ENCODE results near the gene TOP3B. TPM values are rescaled to one million over a fixed set of nuclear protein-coding genes. Genes with fewer than 3 reads are reported as not detected.

Gene TOP3B
- total RNA-seq, 1 donor from 2014 or later: 29.2 TPM

- H3K27me3 ChIP-seq (ENCODE audit: control insufficient read depth, insufficient read depth, low read length): no peaks in the 10 kb centered on the region
- no peak for DNase-seq (ENCODE audit: low read depth)
- no peaks in the 10 kb centered on the region for H3K36me3 ChIP-seq (ENCODE audit: control insufficient read depth, insufficient read depth, low read length)
- TF ChIP-seq CTCF (IDR thresholded peaks at IDR 0.05; ENCODE audit: insufficient read depth, low read length, poor library complexity, severe bottlenecking): no peak
- H3K4me3 ChIP-seq (ENCODE audit: low read depth, low read length): no peak overlapping the region
Measured at GRCh38 chr22:22022255-22022840, 39.8 kb upstream of the TOP3B start.

DNA sequence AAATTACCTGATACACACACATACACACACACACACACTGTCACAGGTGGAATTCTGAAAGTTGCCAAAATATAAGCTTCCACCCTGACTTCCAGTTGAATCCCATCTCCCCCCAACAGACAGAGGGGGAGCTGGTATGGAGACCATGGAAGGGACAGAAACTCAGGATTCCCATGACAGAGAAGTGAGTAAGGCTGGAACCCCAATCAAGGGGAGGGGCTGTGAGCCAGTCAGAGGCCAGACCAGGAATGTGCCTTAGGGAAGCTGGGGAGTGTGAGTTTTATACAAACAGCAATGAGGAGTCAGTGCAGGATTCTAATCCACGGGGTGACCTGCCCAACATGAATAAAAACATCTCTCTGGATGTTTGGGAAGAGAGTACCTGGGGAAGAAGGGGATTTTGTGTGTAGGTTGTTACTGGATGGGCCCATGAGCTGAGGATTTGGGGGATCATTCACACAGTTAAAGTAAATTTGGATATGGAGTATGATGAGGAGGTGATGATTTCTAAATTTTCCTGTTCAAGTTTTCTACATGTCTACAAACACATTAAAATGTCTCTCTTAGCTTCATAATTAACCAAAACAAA, 38.7 kb upstream of the TOP3B start:
- DNase-seq (ENCODE audit: low read depth): no peak
- Histone ChIP-seq H3K4me3 (ENCODE audit: low read depth, low read length) (no peak overlapping the region), H3K27me3 (ENCODE audit: control insufficient read depth, insufficient read depth, low read length) (no peaks in the 10 kb centered on the region), H3K36me3 (ENCODE audit: control insufficient read depth, insufficient read depth, low read length) (no peaks in the 10 kb centered on the region)
- TF ChIP-seq CTCF (IDR thresholded peaks at IDR 0.05; ENCODE audit: insufficient read depth, low read length, poor library complexity, severe bottlenecking): no peak

GRCh38 chr22:22020425-22020852, 37.9 kb upstream of the TOP3B start:
- Histone ChIP-seq H3K4me3 (ENCODE audit: low read depth, low read length) (no peak overlapping the region), H3K36me3 (ENCODE audit: control insufficient read depth, insufficient read depth, low read length) (no peaks in the 10 kb centered on the region), H3K27me3 (ENCODE audit: control insufficient read depth, insufficient read depth, low read length) (no peaks in the 10 kb centered on the region)
- TF ChIP-seq CTCF (IDR thresholded peaks at IDR 0.05; ENCODE audit: insufficient read depth, low read length, poor library complexity, severe bottlenecking): no peak
- DNase-seq (ENCODE audit: low read depth): no peak

DNA sequence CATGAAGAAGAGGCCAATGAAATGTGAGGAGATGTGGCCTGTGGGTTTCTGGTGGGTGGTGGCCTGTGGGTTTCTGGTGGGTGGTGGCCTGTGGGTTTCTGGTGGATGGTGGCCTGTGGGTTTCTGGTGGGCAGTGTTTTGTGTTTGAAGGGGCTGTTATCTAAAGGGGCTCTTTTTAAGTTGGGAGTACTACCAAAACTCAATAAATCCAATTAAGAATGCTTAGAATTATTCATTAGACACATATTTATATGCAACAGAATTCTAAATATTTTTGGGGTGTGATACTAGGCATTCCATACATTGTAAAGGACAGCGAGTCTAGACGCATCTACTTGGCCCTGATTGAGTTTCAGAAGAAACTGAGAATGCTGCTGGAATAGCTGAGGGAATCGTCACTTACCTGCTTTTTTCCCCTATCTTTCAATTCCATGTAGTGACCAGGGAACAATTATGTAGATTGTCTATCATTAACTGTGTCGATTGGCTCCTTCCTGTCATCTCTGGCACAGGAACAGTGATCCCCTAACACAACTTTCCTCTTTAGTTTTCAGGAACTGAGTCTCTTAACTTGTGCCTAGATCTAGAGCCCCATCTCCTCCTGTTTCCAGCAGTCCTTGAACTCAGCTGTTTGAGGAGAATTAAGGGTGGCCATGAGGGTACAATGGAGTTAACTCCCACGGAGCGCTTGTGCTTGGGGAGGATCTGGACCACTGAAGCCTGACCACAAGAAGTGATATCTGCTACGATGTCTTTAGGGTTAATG, 37.3 kb upstream of the TOP3B start:
- no peak for DNase-seq (ENCODE audit: low read depth)
- TF ChIP-seq CTCF (IDR thresholded peaks at IDR 0.05; ENCODE audit: insufficient read depth, low read length, poor library complexity, severe bottlenecking): no peak
- H3K36me3 ChIP-seq (ENCODE audit: control insufficient read depth, insufficient read depth, low read length): no peaks in the 10 kb centered on the region
- no peak overlapping the region for H3K4me3 ChIP-seq (ENCODE audit: low read depth, low read length)
- no peaks in the 10 kb centered on the region for H3K27me3 ChIP-seq (ENCODE audit: control insufficient read depth, insufficient read depth, low read length)

DNA sequence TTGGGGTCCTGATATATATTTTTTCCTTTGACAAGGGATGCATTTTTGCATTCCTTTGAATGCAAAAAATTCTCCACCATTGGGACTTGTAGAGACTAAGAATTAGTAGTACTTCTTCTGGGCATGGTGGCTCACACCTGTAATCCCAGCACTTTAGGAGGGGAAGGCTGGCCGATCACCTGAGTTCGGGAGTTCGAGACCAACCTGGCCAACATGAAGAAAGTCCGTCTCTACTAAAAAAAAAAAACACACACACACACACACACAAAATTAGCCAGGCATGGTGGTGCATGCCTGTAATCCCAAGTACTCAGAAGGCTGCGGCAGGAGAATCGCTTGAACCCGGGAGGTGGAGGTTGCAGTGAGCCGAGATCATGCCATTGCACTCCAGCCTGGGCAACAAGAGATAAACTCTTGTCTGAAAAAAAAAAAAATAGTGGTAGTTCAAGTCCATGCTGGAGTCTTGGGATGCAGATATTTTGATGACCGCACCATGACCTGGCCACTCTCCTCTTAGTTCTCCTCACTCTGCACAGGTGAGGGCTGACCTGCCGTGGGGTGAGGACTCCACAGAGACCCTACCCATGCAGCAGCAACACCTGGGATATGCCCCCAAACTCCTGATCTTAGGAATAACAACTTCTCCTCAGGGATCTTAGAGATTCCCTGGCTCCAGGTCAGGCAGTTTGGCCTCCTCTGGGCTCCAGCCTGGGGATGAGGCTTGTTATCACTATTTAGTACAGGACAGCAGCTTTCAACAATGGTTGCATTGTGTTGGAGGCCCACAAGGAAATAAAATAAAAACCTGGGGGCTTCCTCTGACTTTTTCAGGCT, 36.5 kb upstream of the TOP3B start:
- no peak overlapping the region for H3K4me3 ChIP-seq (ENCODE audit: low read depth, low read length)
- no peak for TF ChIP-seq CTCF (IDR thresholded peaks at IDR 0.05; ENCODE audit: insufficient read depth, low read length, poor library complexity, severe bottlenecking)
- no peaks in the 10 kb centered on the region for H3K27me3 ChIP-seq (ENCODE audit: control insufficient read depth, insufficient read depth, low read length)
- no peaks in the 10 kb centered on the region for H3K36me3 ChIP-seq (ENCODE audit: control insufficient read depth, insufficient read depth, low read length)
- DNase-seq (ENCODE audit: low read depth): no peak
